GM18870 (cell line): Measurements from ENCODE around the gene CYS1.
"Not testable (repeated sequence)": the region's sequence is repeated elsewhere in the genome, so short reads cannot be mapped to it uniquely, and the experiment has no call there.

Source experiments
- ATAC-seq: cut with Tn5 transposase; IDR thresholded peaks from one replicate; pipeline ENCODE4 v1.9.1; 2021; ENCODE audit warnings: moderate library complexity; ENCODE audit not compliant: unreplicated experiment

The CYS1 gene

GRCh38 chr2:10031886-10032745 lies 48.1 kb downstream of the CYS1 start:
- ATAC-seq, result no peak

- not testable (repeated sequence) for ATAC-seq
These were observed 49.4 kb downstream of the CYS1 start for GRCh38 chr2:10030798-10031197.

- ATAC-seq, result no peak
These were observed 49.9 kb downstream of the CYS1 start for GRCh38 chr2:10030311-10030736.

- ATAC-seq, result no peak
These were observed 50.4 kb downstream of the CYS1 start for GRCh38 chr2:10029875-10030223.

- no peak for ATAC-seq
These were observed 51.0 kb downstream of the CYS1 start for GRCh38 chr2:10028988-10029874.

GRCh38 chr2:10028407-10028987 lies 51.7 kb downstream of the CYS1 start:
- no peak for ATAC-seq

- ATAC-seq, result no peak
These were observed 52.4 kb downstream of the CYS1 start for GRCh38 chr2:10027660-10028330.

GRCh38 chr2:10026940-10027569 lies 53.2 kb downstream of the CYS1 start:
- no peak for ATAC-seq

GRCh38 chr2:10022966-10023662 lies 57.1 kb downstream of the CYS1 start:
- no peak for ATAC-seq

GRCh38 chr2:10022445-10022844 lies 57.8 kb downstream of the CYS1 start:
- ATAC-seq, result no peak

GRCh38 chr2:10022041-10022421 lies 58.2 kb downstream of the CYS1 start:
- ATAC-seq, result no peak

GRCh38 chr2:10019602-10020400 lies 60.4 kb downstream of the CYS1 start:
- no peak for ATAC-seq

- no peak for ATAC-seq
These were observed 61.0 kb downstream of the CYS1 start for GRCh38 chr2:10019174-10019573.

GRCh38 chr2:10017313-10017941 lies 62.8 kb downstream of the CYS1 start:
- ATAC-seq, result no peak

- ATAC-seq, result no peak
These were observed 63.4 kb downstream of the CYS1 start for GRCh38 chr2:10016802-10017258.

- no peak for ATAC-seq
These were observed 64.0 kb downstream of the CYS1 start for GRCh38 chr2:10016001-10016801.

- ATAC-seq, result not testable (repeated sequence)
These were observed 64.7 kb downstream of the CYS1 start for GRCh38 chr2:10015376-10015989.
